Stomach (tissue), 9 donors: ENCODE data around the gene ATP5MC2. TPM values are rescaled to one million over a fixed set of nuclear protein-coding genes. Genes with fewer than 3 reads are reported as not detected.

Experiments used
- DNase-seq, 2 donors: peaks; one replicate each; pipeline versions ENCODE4 v3.0.0 to v3.0.0-alpha.2; 2013 to 2019
- H3K27ac ChIP-seq, 5 donors: fragments of 200-600 bp in 4 of 5; sonication (generic) in 4 of 5; one replicate each; pipeline ENCODE4 v1.5.1; 2013 to 2019; ENCODE audit warnings: mild to moderate bottlenecking in 1 of 5, moderate library complexity in 1 of 5
- H3K27me3 ChIP-seq, 3 donors: fragments of 200-600 bp; sonication (generic); one replicate each; pipeline ENCODE4 v1.5.1; 2017 to 2019; ENCODE audit warnings: mixed run types in 1 of 3
- H3K36me3 ChIP-seq, 4 donors: fragments of 200-600 bp; sonication (generic); 1 replicate in 3 of 4; 2 replicates in 1 of 4; pipeline ENCODE4 v1.5.1; 2016 to 2019
- H3K4me1 ChIP-seq, 4 donors: fragments of 200-600 bp; sonication (generic); one replicate each; pipeline ENCODE4 v1.5.1; 2016 to 2019
- H3K4me3 ChIP-seq, 4 donors: fragments of 200-600 bp; sonication (generic) in 3 of 4; one replicate each; pipeline ENCODE4 v1.5.1; 2016 to 2019; ENCODE audit warnings: mild to moderate bottlenecking in 1 of 4
- H3K9me3 ChIP-seq, 4 donors: fragments of 200-600 bp; sonication (generic); one replicate each; pipeline ENCODE4 v1.5.1; 2016 to 2019
- CTCF ChIP-seq, 7 experiments: fragments of 450-650 bp in 4 of 7; fragments of 200-600 bp in 3 of 7; sonication (generic) in 3 of 7; IDR thresholded peaks; one replicate each; pipeline ENCODE4 v1.5.1; 2016 to 2019; ENCODE audit warnings: antibody characterized with exemption in 7 of 7, control low read depth in 2 of 7, mild to moderate bottlenecking in 1 of 7
- EP300 ChIP-seq: sonication (generic); formaldehyde crosslinking; IDR thresholded peaks from one replicate; pipeline ENCODE4 v1.6.1; 2017; ENCODE audit warnings: antibody characterized with exemption
- POLR2A ChIP-seq, 4 donors: fragments of 450-650 bp; IDR thresholded peaks; one replicate each; pipeline ENCODE4 v1.6.1; 2016; ENCODE audit warnings: antibody characterized with exemption in 4 of 4, control low read depth in 2 of 4, mild to moderate bottlenecking in 1 of 4, moderate library complexity in 1 of 4
- POLR2AphosphoS5 ChIP-seq, 3 donors: sonication (generic); formaldehyde crosslinking; IDR thresholded peaks; one replicate each; pipeline ENCODE4 v1.6.1; 2016; ENCODE audit warnings: antibody characterized with exemption in 3 of 3
- WGBS, 5 donors: extraction: QIAGEN DNeasy Blood & Tissue Kit in 3 of 5; methylation state at CpG; one replicate each; pipeline versions ENCODE4 v1.1.5 to v1.1.7; 2013 to 2018; 5-methylcytosine and 5-hydroxymethylcytosine counted together
- intact Hi-C: fragments of 100-400 bp; cut with DNase I; formaldehyde crosslinking; loops from one replicate; pipeline ENCODE4 v1.15.1; 2023; ENCODE audit warnings: low total_unique reads
- polyA plus RNA-seq, 3 donors: library from polyadenylated mRNA; stranded (reverse); fragments of 200-250 nt; gene quantifications; one replicate each; pipeline ENCODE4 v1.2.3, GENCODE V29; 2013
- total RNA-seq, 5 donors: library from RNA; depleted of rRNA; stranded (reverse); fragments of >200 nt; gene quantifications; one replicate each; pipeline versions ENCODE4 v1.1.0 to v1.2.3, GENCODE V29; 2014 to 2016
- donor health status: healthy with polysubstance abuse.
- donor health status: Bipolar disorder and iron deficiency.
- donor health status: healthy.

Gene ATP5MC2
- total and polyA plus RNA-seq, 8 donors: 75.0 to 864 (median 254) TPM

- no peak for DNase-seq
- no peak for TF ChIP-seq CTCF (IDR thresholded peaks at IDR 0.05)
- no peak for TF ChIP-seq EP300
- TF ChIP-seq POLR2AphosphoS5 (IDR thresholded peaks at IDR 0.05): no peak
- no peak for TF ChIP-seq POLR2A (IDR thresholded peaks at IDR 0.05)
- H3K4me1 ChIP-seq: peaks cover 18 to 62% (median 41%) of the 10 kb centered on the region in 4 donors
- intact Hi-C loops: no loop called here
- H3K27ac ChIP-seq: peak overlapping the region; percentile 77 to 95 (median 93)
- 10 to 33% (median 24%) methylated on average over 4 of the region's 4 CpGs for WGBS, 5 donors
- H3K27me3 ChIP-seq: no peaks in the 10 kb centered on the region
- H3K4me3 ChIP-seq: peak overlapping the region; percentile 59 to 86 (median 72)
- H3K36me3 ChIP-seq: no peaks in the 10 kb centered on the region
- H3K9me3 ChIP-seq: no peaks in the 10 kb centered on the region
These were observed 50.9 kb downstream of the ATP5MC2 start for GRCh38 chr12:53624956-53625355.

GRCh38 chr12:53624458-53624857, 51.4 kb downstream of the ATP5MC2 start:
- DNase-seq: no peak
- Histone ChIP-seq H3K9me3 (no peaks in the 10 kb centered on the region), H3K36me3 (no peaks in the 10 kb centered on the region), H3K4me3 (peak overlapping the region; percentile 59 to 86 (median 72)), H3K27ac (peak overlapping the region in 4 of 5 donors; percentile 92 to 95 (median 94)), H3K4me1 (peaks cover 18 to 67% (median 43%) of the 10 kb centered on the region in 4 donors), H3K27me3 (no peaks in the 10 kb centered on the region)
- TF ChIP-seq EP300: no peak
- TF ChIP-seq POLR2AphosphoS5 (IDR thresholded peaks at IDR 0.05): no peak
- no peak for TF ChIP-seq POLR2A (IDR thresholded peaks at IDR 0.05)
- TF ChIP-seq CTCF (IDR thresholded peaks at IDR 0.05): no peak
- 15 to 22% (median 17%) methylated on average over 3 of the region's 3 CpGs for WGBS, 5 donors
- intact Hi-C loops: no loop called here

- WGBS, 5 donors: 7 to 11% (median 10%) methylated on average over 7 of the region's 7 CpGs
- peak in 1 of 2 donors; percentile 63 for DNase-seq
- intact Hi-C loops: no loop called here
- no peaks in the 10 kb centered on the region for H3K36me3 ChIP-seq
- peak overlapping the region; percentile 59 to 86 (median 72) for H3K4me3 ChIP-seq
- H3K4me1 ChIP-seq: peaks cover 23 to 74% (median 47%) of the 10 kb centered on the region in 4 donors
- TF ChIP-seq POLR2AphosphoS5 (IDR thresholded peaks at IDR 0.05) (peak in 1 of 3 donors; percentile 34), EP300 (no peak)
- no peaks in the 10 kb centered on the region for H3K9me3 ChIP-seq
- H3K27me3 ChIP-seq: no peaks in the 10 kb centered on the region
- H3K27ac ChIP-seq: peak overlapping the region; percentile 42 to 95 (median 93)
These were observed 52.1 kb downstream of the ATP5MC2 start for GRCh38 chr12:53623548-53624385.

- H3K4me1 ChIP-seq: peaks cover 31 to 84% (median 57%) of the 10 kb centered on the region in 4 donors
- intact Hi-C loops: no loop called here
These were observed 53.2 kb downstream of the ATP5MC2 start for GRCh38 chr12:53622724-53623123.

More at GRCh38 chr12:53622724-53623123, 53.2 kb downstream of the ATP5MC2 start:
- TF ChIP-seq POLR2A (IDR thresholded peaks at IDR 0.05): no peak
- TF ChIP-seq POLR2AphosphoS5 (IDR thresholded peaks at IDR 0.05): no peak
- TF ChIP-seq CTCF (IDR thresholded peaks at IDR 0.05): no peak
- TF ChIP-seq EP300: no peak
- no peak for DNase-seq
- H3K27me3 ChIP-seq: no peaks in the 10 kb centered on the region
- WGBS, 5 donors: 90 to 96% (median 93%) methylated on average over 5 of the region's 5 CpGs
- H3K36me3 ChIP-seq: no peaks in the 10 kb centered on the region
- peak overlapping the region in 3 of 5 donors; percentile 93 to 95 (median 94) for H3K27ac ChIP-seq
- no peak overlapping the region for H3K4me3 ChIP-seq
- no peaks in the 10 kb centered on the region for H3K9me3 ChIP-seq
